GM21423 (cell line): ENCODE data around the gene CCDC15.
"Not testable (repeated sequence)": the region's sequence is repeated elsewhere in the genome, so short reads cannot be mapped to it uniquely, and the experiment has no call there.

ENCODE experiments used
- ATAC-seq: cut with Tn5 transposase; IDR thresholded peaks from one replicate; pipeline ENCODE4 v1.9.1; 2021; ENCODE audit warnings: mild to moderate bottlenecking, moderate library complexity; ENCODE audit not compliant: unreplicated experiment

CCDC15 gene

DNA sequence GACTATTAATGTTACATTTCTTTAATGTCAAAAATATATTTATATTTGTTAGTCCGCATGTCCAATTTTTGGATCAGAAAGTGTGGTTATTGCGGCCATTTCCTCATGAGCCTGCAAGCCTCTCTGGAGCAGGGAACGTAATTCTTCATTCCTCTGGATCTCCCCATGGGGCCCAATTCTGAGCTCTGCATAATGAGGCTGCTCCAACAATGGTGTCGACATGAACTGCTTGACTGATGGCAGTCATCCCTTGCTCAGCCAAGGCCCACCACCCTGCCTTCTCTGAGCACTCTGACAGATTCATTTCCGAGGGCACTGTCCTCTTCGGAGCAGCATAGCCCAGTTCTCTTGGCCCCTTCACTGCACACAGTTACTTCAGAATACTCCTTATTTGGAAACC, 15.0 kb upstream of the CCDC15 start:
- ATAC-seq, result no peak

DNA sequence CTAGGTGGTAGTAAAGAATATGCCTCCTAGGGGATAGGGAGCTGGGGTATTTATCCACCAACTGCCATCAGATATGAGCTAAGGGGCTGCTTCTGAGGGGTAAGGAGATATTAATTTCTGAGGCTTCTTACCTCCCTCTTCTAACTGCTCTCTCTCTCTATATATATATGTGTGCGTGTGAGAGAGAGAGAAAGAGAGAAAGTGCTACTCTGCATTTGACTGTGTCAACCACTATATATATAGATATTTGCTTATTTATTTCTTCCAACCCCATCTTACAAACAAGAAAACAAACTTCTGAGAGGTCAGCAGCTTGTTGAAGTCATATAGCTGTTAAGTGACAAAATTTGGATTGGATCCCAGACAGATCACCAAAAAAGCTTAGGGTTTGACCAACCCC, 12.3 kb upstream of the CCDC15 start:
- ATAC-seq, result no peak

DNA sequence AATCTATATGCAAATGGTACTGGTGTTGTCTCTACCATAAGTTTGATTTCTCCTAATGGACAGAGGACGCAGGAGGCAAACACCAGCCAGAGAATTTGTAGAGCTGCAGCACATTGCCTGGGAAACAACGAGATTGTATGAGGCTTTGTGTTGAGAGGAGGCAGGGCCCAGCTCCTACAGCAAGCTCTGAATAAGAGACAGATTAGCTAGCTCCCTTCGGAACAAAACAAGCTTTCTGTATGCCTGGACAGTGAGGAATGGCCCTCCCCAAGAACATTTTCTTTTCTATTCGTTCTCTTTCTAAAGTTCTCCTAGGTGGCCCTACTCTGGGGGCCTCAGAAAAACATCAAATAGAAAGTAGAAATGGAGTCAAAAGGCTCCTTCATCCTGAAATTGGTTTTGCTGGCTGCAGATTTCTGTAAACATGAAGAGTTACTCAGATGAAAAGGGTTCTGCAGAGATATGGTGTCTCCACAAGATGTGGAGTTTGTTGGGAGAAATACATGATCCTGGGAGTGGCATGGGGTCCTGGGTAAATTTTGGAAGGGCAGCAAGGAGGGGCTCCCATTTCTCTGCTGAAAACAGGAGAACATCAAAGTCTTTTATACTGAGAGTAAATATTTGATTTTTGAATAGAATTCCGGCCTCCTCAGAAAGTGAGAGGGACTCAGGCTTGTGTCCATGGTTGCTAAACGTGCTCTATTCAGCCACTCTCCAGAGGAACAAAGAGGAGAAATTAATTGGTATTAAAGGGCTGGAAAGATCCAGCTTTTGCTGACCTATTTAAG, 11.3 kb upstream of the CCDC15 start:
- no peak for ATAC-seq

DNA sequence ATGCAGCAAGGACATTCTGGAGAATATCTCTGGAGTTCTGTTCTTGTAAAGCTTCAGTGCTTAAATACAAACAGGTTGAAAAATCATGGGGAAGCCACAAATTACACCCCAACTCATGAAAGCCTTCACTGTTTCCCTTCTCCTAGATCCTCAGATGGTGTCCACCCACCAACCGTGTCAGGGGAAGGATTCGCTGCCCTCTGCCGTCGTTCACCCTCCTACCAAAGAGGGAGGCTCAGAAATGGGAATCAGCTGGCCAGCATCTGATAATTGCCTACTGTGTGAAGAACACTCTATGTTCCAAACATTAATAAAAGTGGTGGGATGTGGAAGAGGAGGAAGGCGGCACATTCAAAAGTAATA, 10.8 kb upstream of the CCDC15 start:
- ATAC-seq, result no peak

DNA sequence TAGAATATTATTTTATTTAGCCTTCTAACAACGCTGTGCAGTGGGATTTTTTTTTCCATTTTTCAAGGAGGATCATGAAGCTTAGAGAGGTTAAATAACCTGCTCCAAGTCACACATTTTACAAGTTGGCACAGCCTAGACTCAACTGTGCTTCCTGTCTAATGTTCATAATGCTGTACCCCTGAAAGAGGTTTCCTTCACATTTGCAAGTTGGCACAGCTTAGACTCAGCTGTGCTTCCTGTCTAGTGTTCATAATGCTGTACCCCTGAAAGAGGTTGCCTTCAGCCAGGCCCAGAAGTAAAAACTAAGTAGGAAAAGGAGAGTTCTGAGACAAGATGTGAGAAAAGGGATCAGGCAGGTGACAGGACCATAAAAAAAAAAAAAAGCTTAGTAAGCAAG, 10.3 kb upstream of the CCDC15 start:
- no peak for ATAC-seq

DNA sequence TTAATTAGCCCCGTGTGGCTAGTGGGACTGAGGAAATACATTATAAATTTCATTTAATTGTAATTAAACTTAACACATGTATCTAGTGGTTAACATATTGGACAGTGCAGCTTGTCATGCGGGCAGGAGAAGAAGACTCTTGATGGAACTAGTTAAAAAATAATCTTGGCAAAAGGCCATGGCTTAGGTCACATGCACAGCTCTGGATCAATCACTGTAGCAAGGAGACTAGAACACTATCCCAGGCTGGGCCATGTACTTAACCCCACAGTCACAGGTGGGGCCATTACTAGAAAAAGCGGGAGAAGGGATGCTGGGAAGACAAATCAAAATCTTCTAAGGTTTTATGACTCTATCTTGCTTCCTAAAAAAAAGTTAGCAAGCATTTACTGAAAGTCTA, 9.4 kb upstream of the CCDC15 start:
- no peak for ATAC-seq

DNA sequence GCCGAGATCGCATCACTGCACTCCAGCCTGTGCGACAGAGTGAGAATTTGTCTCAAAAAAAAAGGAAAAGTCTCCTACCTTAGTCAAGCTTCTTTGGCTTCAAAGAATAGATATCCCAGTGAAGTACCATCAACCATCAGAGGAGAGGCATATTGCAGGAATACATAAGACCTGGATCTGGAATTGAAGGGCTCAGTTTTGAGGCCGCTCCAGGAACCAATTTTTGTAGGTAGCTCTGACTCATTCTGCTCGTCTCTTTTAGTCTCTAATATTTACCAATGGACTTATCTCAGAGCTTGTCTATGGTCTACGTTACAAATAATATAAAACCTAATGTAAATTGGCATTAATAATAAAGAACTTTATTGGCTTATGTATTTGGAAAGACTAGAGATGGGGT, 8.2 kb upstream of the CCDC15 start:
- no peak for ATAC-seq

DNA sequence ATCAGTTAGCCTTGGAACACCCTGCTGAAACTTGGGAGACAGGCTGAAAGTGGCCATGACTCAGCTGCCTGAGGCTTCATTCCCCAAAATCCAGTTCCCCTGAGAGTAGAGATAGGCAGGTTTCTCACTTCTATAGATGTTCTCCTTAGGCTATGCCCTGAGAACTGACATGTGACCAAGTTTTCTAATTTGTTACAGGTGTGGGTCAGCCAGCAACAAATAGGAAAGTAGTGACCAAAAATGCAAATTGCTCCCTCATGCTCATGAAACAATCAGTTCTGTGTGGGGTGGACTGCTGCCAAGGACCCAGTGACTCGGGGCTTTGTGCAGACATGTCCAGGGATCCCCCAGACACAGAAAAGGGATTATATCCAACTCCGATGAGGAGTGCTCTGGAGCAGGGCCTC, 7.3 kb upstream of the CCDC15 start:
- no peak for ATAC-seq

DNA sequence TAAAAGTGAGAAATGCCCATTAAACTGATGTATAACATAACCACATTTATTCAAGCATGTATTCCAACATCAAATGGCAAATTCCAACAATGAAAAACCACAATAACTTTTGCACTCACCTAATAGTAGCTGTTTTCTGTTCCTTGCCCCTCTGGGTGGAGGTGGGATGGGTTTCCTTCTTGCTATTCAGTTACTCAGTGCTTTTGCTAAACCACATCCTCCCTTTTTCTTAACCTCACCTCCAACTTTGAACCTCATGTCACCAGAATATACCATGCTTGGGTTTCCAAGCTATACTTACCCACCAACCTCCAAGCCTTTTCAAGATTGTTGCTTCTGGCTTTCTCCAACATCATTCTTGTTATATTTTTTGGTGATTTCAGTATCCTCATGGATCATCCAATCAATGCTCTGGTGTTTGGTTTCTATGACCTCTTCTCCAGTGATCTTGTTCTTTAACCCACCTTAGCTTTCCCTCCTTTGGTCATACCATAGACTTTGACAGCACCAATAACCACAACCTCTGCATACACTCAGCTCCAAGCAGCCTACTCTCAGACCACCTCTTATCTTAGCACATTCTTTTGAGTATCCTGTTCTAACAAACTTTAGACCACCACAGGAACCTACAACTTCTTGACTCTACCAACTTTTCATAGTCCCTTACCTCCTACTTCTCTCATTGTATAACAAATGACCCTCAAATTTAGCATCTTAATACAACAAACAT, 3.2 kb upstream of the CCDC15 start:
- no peak for ATAC-seq

DNA sequence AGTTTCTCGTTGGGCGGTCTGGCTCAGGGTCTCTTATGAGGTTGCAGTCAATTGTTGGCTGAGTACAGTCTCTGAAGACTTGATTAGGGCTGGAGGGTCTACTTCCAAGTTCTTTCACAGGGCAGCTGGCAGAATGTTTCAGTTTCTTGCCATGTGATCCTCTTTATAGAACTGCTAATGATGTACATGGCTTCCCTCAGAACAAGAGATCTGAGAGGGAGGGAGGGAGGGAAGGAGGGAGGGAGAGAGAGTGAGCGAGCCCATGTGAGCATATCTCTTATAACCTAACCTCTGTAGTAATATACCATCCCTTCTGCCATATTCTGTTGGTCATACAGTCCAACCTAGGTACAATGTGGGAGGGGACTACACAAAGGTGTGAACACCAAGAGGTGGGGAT, 2.7 kb upstream of the CCDC15 start:
- ATAC-seq, result no peak

DNA sequence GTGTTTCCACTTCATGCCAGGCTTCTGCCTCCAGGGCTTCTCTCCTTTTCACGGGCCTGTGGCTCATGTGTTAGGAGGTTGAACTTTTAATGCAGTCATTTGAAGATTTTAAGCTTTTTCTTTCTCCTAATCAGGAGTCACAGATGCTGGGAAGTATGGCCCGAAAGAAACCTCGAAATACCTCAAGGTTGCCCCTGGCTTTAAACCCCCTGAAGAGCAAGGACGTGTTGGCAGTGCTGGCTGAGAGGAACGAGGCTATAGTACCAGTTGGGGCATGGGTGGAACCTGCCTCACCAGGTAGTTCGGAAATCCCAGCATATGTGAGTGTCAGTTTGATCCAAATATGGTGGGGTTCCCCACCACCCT, 571 bp downstream of the CCDC15 start:
- no peak for ATAC-seq

DNA sequence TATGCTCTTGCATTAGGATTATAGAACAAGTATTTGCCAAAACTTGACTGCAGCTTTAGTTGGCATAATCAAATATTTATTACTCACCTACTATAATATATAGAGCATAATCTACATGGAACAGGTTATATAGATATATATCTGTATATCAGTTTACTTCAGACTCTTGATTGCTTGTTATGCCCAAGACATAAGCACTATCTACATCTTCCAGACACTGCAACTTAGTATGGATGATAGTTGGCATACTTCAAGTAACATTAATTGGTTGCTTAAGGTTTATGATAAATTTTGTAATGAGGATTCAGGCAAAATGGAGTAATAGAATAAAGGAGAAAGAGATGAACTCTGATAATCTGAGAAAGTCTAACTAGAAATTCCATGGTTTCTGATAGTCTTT, 1.0 kb downstream of the CCDC15 start:
- no peak for ATAC-seq

DNA sequence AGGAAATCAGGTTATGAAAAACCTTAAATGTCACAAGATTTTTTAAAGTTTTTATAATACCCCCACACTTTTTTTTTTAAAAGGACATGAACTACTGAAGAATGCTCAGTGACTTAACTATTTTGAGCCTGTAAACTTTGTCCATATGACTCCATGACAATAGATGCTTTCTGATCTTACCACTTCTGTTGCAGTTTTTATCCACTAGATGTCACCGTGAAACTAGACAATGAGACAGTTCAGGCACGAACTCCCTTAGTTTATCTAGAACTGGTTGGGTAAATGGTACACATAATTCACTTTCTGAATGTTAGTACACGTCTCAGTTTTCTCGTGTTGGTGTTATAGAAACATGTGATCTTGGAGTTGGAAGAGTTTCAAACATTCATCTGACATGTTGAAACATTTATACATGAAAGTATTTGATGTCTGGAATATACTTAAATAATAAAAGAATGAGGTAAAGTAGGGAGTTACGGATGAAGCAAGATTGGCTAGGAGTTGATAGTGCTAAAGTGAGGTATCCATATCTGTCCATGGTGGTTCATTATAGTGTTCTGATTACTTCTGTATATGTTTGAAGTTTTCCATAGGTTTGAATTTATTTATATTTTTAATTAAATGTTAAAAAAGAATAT, 8.1 kb downstream of the CCDC15 start:
- no peak for ATAC-seq

DNA sequence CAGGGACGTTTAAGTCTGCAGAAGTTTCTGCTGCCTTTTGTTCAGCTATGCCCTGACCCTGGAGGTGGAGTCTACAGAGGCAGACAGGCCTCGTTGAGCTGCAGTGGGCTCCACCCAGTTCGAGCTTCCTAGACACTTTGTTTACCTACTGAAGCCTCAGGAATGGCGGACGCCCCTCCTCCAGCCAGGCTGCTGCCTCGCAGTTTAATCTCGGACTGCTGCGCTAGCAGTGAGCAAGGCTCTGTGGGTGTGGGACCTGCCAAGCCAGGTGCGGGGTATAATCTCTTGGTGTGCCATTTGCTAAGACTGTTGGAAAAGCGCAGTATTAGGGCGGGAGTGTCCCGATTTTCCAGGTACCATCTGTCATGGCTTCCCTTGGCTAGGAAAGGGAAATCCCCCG, 14.2 kb downstream of the CCDC15 start:
- not testable (repeated sequence) for ATAC-seq

DNA sequence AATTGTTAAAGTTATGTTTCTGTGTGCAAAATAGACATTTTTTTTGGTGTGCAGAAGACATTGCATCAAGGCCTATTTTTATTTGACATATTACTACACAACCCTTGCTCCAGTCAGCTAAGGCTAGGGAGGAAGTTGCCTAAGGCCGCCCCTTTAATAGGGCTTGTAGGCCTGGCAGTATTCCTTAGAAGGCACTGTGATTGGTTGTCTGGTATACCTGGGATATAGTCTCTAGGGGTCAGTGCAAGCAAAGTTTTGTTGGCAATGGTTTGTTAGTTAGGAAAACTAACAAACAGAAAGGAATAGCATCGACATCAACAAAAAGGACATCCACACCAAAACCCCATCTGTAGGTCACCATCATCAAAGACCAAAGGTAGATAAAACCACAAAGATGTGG, 16.9 kb downstream of the CCDC15 start:
- no peak for ATAC-seq

DNA sequence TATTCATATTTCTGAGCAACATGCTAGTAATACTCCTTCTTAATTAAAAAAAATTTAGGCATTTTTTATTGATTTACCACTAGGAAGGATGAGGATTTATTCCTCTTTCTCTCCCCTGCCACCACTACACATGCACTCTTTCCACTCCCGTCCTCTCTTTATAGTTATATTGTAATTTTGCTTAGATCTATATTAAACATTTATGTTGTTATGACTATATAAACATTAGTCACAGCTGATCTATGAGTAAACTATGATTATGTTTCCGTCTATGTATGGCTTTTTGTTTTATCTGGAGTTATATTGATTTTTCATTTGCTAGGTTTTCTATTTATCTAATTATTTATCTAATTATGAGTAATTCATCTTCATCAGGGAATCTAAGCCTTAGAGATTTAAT, 17.8 kb downstream of the CCDC15 start:
- no peak for ATAC-seq

DNA sequence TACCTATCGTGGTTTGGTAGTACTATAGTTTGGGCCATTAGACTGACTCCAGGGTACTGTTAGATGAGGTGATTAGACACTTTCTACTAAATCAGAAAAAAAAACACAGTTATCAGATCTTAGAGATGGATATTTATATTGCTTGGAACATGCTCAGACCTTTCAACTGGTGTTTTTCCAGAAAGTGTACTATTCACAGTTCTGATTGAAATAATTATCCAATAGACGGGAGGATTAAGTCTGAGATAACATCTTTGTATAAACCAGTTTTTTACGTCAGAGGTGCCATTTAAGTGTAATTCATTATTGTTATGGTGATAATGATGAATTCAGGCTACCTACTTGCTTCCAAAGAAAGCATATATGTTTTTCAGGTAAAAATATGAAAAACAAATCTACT, 22.5 kb downstream of the CCDC15 start:
- no peak for ATAC-seq

DNA sequence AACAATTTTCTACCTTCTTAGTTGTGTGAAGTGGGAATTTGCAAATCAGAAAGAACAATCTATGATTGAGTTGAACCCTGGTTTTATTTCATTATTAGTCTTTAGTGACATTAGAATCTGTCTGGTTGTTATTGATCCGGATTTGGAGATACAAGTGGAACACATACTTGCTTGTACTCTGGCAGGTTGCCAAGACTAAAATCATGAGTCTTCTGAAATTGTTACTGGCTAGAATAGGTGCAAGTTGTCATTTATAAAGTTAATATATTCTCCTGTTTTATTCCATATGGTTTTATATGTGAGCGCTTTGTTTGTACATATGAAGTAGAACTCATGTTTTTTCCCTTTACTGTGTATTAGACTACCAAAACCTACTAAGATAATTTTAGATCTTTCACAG, 23.0 kb downstream of the CCDC15 start:
- ATAC-seq, result no peak

DNA sequence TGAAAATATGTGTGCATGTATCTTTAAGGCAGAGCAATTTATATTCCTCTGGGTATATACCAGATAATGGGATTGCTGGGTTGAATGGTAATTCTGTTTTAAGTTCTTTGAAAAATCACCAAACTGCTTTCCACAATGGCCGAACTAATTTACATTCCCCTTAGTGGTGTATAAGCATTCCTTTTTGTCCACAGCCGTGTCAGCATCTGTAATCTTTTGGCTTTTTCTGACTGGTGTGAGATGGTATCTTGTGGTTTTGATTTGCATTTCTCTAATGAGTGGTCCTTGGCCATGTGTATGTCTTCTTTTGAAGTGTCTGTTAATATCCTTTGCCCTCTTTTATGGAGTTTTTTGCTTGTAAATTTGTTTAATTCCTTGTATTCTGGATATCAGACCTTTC, 24.3 kb downstream of the CCDC15 start:
- no peak for ATAC-seq

DNA sequence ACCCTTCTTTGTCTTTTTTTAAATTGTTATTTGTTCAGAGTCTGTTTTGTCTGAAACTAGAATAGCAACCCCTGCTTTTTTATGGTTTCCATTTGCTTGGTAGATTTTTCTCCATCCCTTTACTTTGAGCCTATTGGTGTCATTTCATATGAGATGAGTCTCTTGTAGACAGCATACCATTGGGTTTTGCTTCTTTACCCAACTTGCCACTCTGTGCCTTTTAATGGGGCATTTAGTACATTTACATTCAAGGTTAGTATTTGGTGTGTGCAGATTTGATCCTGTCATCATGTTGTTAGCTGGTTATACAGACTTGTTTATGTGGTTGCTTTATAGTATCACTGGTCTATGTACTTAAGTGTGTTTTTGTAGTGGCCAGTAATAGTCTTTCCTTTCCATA, 28.0 kb downstream of the CCDC15 start:
- ATAC-seq, result no peak

DNA sequence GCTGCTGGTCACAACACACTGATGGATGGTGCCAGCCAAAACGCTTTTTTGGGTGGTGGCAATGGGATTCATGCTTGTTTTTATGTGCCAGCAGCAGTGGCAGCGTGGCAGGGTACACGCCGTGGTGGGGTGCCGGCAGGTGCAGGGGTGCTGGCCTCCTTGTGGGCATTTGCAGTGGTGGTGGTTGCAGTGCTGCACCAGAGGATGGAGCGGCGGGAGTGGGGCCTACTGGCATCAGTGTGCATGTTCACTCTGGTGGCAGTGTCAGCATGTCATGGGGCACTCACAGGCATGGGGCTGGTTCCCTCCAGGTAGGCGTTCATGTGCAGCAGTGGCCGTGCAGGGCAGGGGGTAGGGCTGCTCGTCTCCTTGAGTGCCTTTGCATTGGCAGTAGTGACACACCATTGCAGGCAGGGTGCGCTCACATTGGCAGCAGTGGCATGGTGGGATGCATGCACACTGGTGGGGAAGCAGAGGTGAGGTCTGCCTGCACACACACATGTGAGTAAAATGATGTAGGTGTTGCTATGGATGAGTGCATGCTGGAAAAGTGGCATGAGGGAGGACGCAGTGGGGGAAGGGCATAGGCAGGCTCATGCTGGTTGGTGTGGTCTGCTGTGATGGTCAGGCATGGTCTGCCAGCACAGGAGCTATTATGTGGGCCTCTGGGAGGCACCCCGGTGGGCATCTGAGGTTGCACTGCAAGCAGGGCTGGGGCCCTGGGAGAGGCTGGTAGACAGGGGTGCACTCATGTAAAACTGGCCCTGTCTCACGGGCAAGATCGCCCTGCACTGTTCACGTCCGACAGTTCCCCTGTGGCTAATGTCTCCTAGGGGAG, 29.9 kb downstream of the CCDC15 start:
- ATAC-seq, result no peak

DNA sequence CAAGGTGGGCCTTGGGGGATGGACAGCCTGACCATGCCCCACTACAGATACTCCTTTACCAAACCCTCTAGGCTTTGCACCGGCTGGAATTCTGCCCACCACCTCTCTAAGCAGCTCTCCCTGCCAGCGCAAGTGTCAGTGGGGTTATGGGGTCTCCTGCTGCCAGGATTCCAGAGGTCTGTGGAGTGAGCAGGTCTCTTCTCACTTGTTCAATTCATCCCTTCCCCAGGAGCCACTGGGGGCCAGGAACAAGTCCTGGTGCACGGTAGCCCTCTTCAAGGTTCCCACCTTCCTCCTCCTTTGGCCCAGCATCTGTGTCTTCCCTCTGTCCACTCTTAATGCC, 30.5 kb downstream of the CCDC15 start:
- ATAC-seq, result no peak
